GM21515 (cell line): Measurements from ENCODE around the gene RAB27B.

Source experiments
- ATAC-seq: cut with Tn5 transposase; IDR thresholded peaks from one replicate; pipeline ENCODE4 v1.9.1; 2021; ENCODE audit not compliant: unreplicated experiment

The RAB27B gene

GRCh38 chr18:54906331-54907185 lies 78.3 kb downstream of the RAB27B start:
- ATAC-seq, result no peak

GRCh38 chr18:54909538-54909937 lies 81.3 kb downstream of the RAB27B start:
- no peak for ATAC-seq

- ATAC-seq, result no peak
Measured at GRCh38 chr18:54910161-54910919, 82.1 kb downstream of the RAB27B start.

GRCh38 chr18:54911551-54911950 lies 83.3 kb downstream of the RAB27B start:
- ATAC-seq, result no peak

GRCh38 chr18:54914816-54915215 lies 86.5 kb downstream of the RAB27B start:
- ATAC-seq, result no peak

- ATAC-seq, result no peak
Measured at GRCh38 chr18:54916507-54916906, 88.2 kb downstream of the RAB27B start.

GRCh38 chr18:54918060-54918459 lies 89.8 kb downstream of the RAB27B start:
- ATAC-seq, result no peak

GRCh38 chr18:54919412-54919811 lies 91.1 kb downstream of the RAB27B start:
- no peak for ATAC-seq

GRCh38 chr18:54923339-54923956 lies 95.2 kb downstream of the RAB27B start:
- no peak for ATAC-seq

- ATAC-seq, result no peak
Measured at GRCh38 chr18:54924948-54925347, 96.7 kb downstream of the RAB27B start.

GRCh38 chr18:54926593-54927325 lies 98.5 kb downstream of the RAB27B start:
- no peak for ATAC-seq

GRCh38 chr18:54928236-54928635 lies 100.0 kb downstream of the RAB27B start:
- ATAC-seq, result no peak

GRCh38 chr18:54931152-54931551 lies 102.9 kb downstream of the RAB27B start:
- no peak for ATAC-seq

GRCh38 chr18:54932472-54932871 lies 104.2 kb downstream of the RAB27B start:
- ATAC-seq, result no peak

GRCh38 chr18:54938506-54938905 lies 110.2 kb downstream of the RAB27B start:
- ATAC-seq, result no peak

GRCh38 chr18:54939361-54939917 lies 111.2 kb downstream of the RAB27B start:
- no peak for ATAC-seq

GRCh38 chr18:54942144-54942543 lies 113.9 kb downstream of the RAB27B start:
- ATAC-seq, result no peak

GRCh38 chr18:54942569-54942968 lies 114.3 kb downstream of the RAB27B start:
- ATAC-seq, result no peak
